ENCODE measurements around the gene UBE2S. TPM values are rescaled to one million over a fixed set of nuclear protein-coding genes. Genes with fewer than 3 reads are reported as not detected.
A peak's percentile ranks its signal among the peaks of the same experiment; 100 is the strongest.

UBE2S gene
- total RNA-seq, 1 experiment from 2014 or later, result 345 TPM

- BruUV-seq (replicated peaks), result no TSS peak
- TF ChIP-seq, protein P1, sequence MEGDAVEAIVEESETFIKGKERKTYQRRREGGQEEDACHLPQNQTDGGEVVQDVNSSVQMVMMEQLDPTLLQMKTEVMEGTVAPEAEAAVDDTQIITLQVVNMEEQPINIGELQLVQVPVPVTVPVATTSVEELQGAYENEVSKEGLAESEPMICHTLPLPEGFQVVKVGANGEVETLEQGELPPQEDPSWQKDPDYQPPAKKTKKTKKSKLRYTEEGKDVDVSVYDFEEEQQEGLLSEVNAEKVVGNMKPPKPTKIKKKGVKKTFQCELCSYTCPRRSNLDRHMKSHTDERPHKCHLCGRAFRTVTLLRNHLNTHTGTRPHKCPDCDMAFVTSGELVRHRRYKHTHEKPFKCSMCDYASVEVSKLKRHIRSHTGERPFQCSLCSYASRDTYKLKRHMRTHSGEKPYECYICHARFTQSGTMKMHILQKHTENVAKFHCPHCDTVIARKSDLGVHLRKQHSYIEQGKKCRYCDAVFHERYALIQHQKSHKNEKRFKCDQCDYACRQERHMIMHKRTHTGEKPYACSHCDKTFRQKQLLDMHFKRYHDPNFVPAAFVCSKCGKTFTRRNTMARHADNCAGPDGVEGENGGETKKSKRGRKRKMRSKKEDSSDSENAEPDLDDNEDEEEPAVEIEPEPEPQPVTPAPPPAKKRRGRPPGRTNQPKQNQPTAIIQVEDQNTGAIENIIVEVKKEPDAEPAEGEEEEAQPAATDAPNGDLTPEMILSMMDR (IDR thresholded peaks at IDR 0.05; ENCODE audit: unreplicated experiment), result no peak
- Mint-ChIP-seq H3K4me1 (ENCODE audit: insufficient read depth, unreplicated experiment) (peaks cover 21% of the 10 kb centered on the region), H3K4me3 (ENCODE audit: unreplicated experiment) (no peak overlapping the region), H3K36me3 (ENCODE audit: insufficient read depth, unreplicated experiment) (peaks cover 57% of the 10 kb centered on the region), H3K27ac (ENCODE audit: low read depth, unreplicated experiment) (no peak overlapping the region), H3K27me3 (ENCODE audit: insufficient read depth, unreplicated experiment) (no peaks in the 10 kb centered on the region), H3K9me3 (ENCODE audit: unreplicated experiment) (no peaks in the 10 kb centered on the region)
- intact Hi-C loops (cut with micrococcal nuclease), result no loop called here
- ChIA-PET CTCF (interaction anchor here (0.6 to 3.2 kb wide), 4 partner anchors 26 to 221 kb away, joined by 3 to 21 read pairs (median 4); no protein-coding TSS in a partner anchor), POLR2A (interaction anchor here (0.9 to 7.2 kb wide), 5 partner anchors 8 to 256 kb away, joined by 3 to 57 read pairs (median 3); partner anchors contain the start of genes UBE2S and ZNF579)
- peak; percentile 74 for DNase-seq (ENCODE audit: unreplicated experiment)
These were observed 15.6 kb downstream of the UBE2S start for GRCh38 chr19:55391702-55392615.

GRCh38 chr19:55391191-55391670 lies 16.4 kb downstream of the UBE2S start:
- intact Hi-C loops (cut with micrococcal nuclease), result no loop called here

GRCh38 chr19:55390461-55390880 lies 17.1 kb downstream of the UBE2S start:
- no TSS peak for BruUV-seq (replicated peaks)
- Mint-ChIP-seq H3K9me3 (ENCODE audit: unreplicated experiment) (no peaks in the 10 kb centered on the region), H3K27ac (ENCODE audit: low read depth, unreplicated experiment) (peak overlapping the region; percentile 32), H3K27me3 (ENCODE audit: insufficient read depth, unreplicated experiment) (no peaks in the 10 kb centered on the region), H3K4me3 (ENCODE audit: unreplicated experiment) (no peak overlapping the region), H3K36me3 (ENCODE audit: insufficient read depth, unreplicated experiment) (peaks cover 72% of the 10 kb centered on the region), H3K4me1 (ENCODE audit: insufficient read depth, unreplicated experiment) (peaks cover 21% of the 10 kb centered on the region)
- ChIA-PET CTCF (interaction anchor here (0.6 to 3.2 kb wide), 8 partner anchors 28 to 1674 kb away, joined by 3 to 21 read pairs (median 4); partner anchors contain the start of gene KMT5C), POLR2A (interaction anchor here (0.6 to 7.2 kb wide), 5 partner anchors 10 to 133 kb away, joined by 3 to 57 read pairs (median 5); partner anchors contain the start of genes ISOC2 and UBE2S)
- TF ChIP-seq, protein P1 (IDR thresholded peaks at IDR 0.05; ENCODE audit: unreplicated experiment), result no peak
- no peak for DNase-seq (ENCODE audit: unreplicated experiment)
- intact Hi-C loops (cut with micrococcal nuclease), result no loop called here

More at GRCh38 chr19:55391191-55391670, 16.4 kb downstream of the UBE2S start:
- Mint-ChIP-seq H3K4me1 (ENCODE audit: insufficient read depth, unreplicated experiment) (peaks cover 21% of the 10 kb centered on the region), H3K27me3 (ENCODE audit: insufficient read depth, unreplicated experiment) (no peaks in the 10 kb centered on the region), H3K27ac (ENCODE audit: low read depth, unreplicated experiment) (peak overlapping the region; percentile 32), H3K36me3 (ENCODE audit: insufficient read depth, unreplicated experiment) (peaks cover 64% of the 10 kb centered on the region), H3K4me3 (ENCODE audit: unreplicated experiment) (no peak overlapping the region), H3K9me3 (ENCODE audit: unreplicated experiment) (no peaks in the 10 kb centered on the region)
- POLR2A ChIA-PET, result interaction anchor here (0.6 to 7.2 kb wide), 5 partner anchors 9 to 134 kb away, joined by 3 to 57 read pairs (median 5); partner anchors contain the start of genes ISOC2 and UBE2S
- BruUV-seq (replicated peaks), result no TSS peak
- DNase-seq (ENCODE audit: unreplicated experiment), result peak; percentile 47
- CTCF ChIA-PET, result interaction anchor here (0.6 to 3.2 kb wide), 5 partner anchors 27 to 1673 kb away, joined by 3 to 21 read pairs (median 3); no protein-coding TSS in a partner anchor
- TF ChIP-seq, protein P1 (IDR thresholded peaks at IDR 0.05; ENCODE audit: unreplicated experiment), result no peak
